Kidney (tissue), 14 donors: ENCODE data around the gene SEC24C. TPM values are rescaled to one million over a fixed set of nuclear protein-coding genes. Genes with fewer than 3 reads are reported as not detected.
"Not testable (repeated sequence)": the region's sequence is repeated elsewhere in the genome, so short reads cannot be mapped to it uniquely, and the experiment has no call there.

Experiments
- DNase-seq, 5 donors: peaks; one replicate each; pipeline ENCODE4 v3.0.0-alpha.2; 2013 to 2020
- FAIRE-seq: peaks from 2 replicates; lab custom pipeline; 2012; peaks lifted over from hg19 to GRCh38; lab: Jason Lieb, UNC
- H3K27ac ChIP-seq, 2 donors: one replicate each; pipeline ENCODE4 v1.7.0; 2013; ENCODE audit warnings: low read depth in 2 of 2, low read length in 2 of 2, inconsistent platforms in 1 of 2
- H3K27me3 ChIP-seq: one replicate; pipeline ENCODE4 v1.7.1; 2013; ENCODE audit warnings: low read length, inconsistent platforms; ENCODE audit not compliant: control insufficient read depth, insufficient read depth
- H3K36me3 ChIP-seq, 3 donors: one replicate each; pipeline versions ENCODE4 v1.7.0 to v1.7.1; 2013; ENCODE audit warnings: low read length in 3 of 3, control low read depth in 1 of 3, inconsistent platforms in 1 of 3; ENCODE audit not compliant: insufficient read depth in 3 of 3, control insufficient read depth in 2 of 3
- H3K4me1 ChIP-seq, 3 donors: one replicate each; pipeline versions ENCODE4 v1.7.0 to v1.7.1; 2013; ENCODE audit warnings: low read length in 3 of 3, inconsistent platforms in 1 of 3, low read depth in 1 of 3; ENCODE audit not compliant: control insufficient read depth in 2 of 3, insufficient read depth in 2 of 3
- H3K4me3 ChIP-seq, 3 donors: one replicate each; pipeline versions ENCODE4 v1.7.0 to v1.8.1; 2013; ENCODE audit warnings: low read length in 3 of 3, control low read depth in 1 of 3, inconsistent platforms in 1 of 3
- H3K9ac ChIP-seq, 3 donors: one replicate each; pipeline versions ENCODE4 v1.7.0 to v1.7.1; 2013; ENCODE audit warnings: low read length in 3 of 3, control low read depth in 1 of 3, inconsistent platforms in 1 of 3
- H3K9me3 ChIP-seq, 3 donors: one replicate each; pipeline versions ENCODE4 v1.7.0 to v1.7.1; 2013; ENCODE audit warnings: low read length in 3 of 3, control low read depth in 1 of 3, inconsistent platforms in 1 of 3; ENCODE audit not compliant: control insufficient read depth in 2 of 3, insufficient read depth in 1 of 3
- CTCF ChIP-seq: IDR thresholded peaks from 3 replicates; pipeline ENCODE4 v1.5.1; 2012; ENCODE audit warnings: mild to moderate bottlenecking, moderate library complexity, borderline replicate concordance; ENCODE audit not compliant: insufficient read depth; ENCODE audit errors: extremely low read depth
- intact Hi-C: fragments of 100-400 bp; cut with DNase I; formaldehyde crosslinking; loops from one replicate; pipeline ENCODE4 v1.11.1; 2022
- polyA plus RNA-seq: library from polyadenylated mRNA; stranded (reverse); fragments of 350-450 nt; fragmentation: Illumina TruSeq; extraction: RNeasy Lipid Tissue Mini Kit (QIAGEN cat#74804); gene quantifications from one replicate; pipeline ENCODE4 v1.2.3, GENCODE V29; 2014; ENCODE audit warnings: low read depth, low replicate concordance; ENCODE audit not compliant: insufficient read depth
- total RNA-seq: library from RNA; stranded (reverse); fragmentation: NEBNext Ultra II Directional; extraction: Animal tissue kit (Norgen Biotek cat#: 25700); gene quantifications from one replicate; pipeline ENCODE4 v1.2.1, GENCODE V29; 2021
- donor health status: control.
- donor health status: control.
- donor health status: control.
- donor health status: control.
- donor health status: control.
- donor health status: DM: yes; HTN: yes; CAD: no.
- donor health status: Normal renal cell carcinoma (clear cell type).

The SEC24C gene
- total and polyA plus RNA-seq, 2 donors from 2014 or later: 39.2 to 66.9 TPM

GRCh38 chr10:73732931-73733623 lies 11.1 kb upstream of the SEC24C start:
- no peak overlapping the region for H3K9ac ChIP-seq
- H3K4me1 ChIP-seq: peaks cover 0 to 7% (median 0%) of the 10 kb centered on the region in 3 donors
- intact Hi-C loops: no loop called here
- H3K4me3 ChIP-seq: no peak overlapping the region
- DNase-seq: peak in 1 of 5 donors; percentile 75
- peaks cover 0 to 3% (median 0%) of the 10 kb centered on the region in 3 donors for H3K36me3 ChIP-seq
- FAIRE-seq: no peak
- no peaks in the 10 kb centered on the region for H3K9me3 ChIP-seq
- TF ChIP-seq CTCF: no peak
- no peaks in the 10 kb centered on the region for H3K27me3 ChIP-seq
- H3K27ac ChIP-seq: no peak overlapping the region

GRCh38 chr10:73734028-73734720 lies 10.0 kb upstream of the SEC24C start:
- Histone ChIP-seq H3K27ac (no peak overlapping the region), H3K36me3 (peaks cover 0 to 3% (median 0%) of the 10 kb centered on the region in 3 donors), H3K27me3 (no peaks in the 10 kb centered on the region), H3K9me3 (no peaks in the 10 kb centered on the region), H3K4me3 (no peak overlapping the region), H3K9ac (no peak overlapping the region), H3K4me1 (peaks cover 0 to 7% (median 0%) of the 10 kb centered on the region in 3 donors)
- FAIRE-seq (no peak), DNase-seq (peak in 1 of 5 donors; percentile 67)
- TF ChIP-seq CTCF: no peak
- intact Hi-C loops: no loop called here

- H3K27me3 ChIP-seq: no peaks in the 10 kb centered on the region
- intact Hi-C loops: no loop called here
- no peak overlapping the region for H3K27ac ChIP-seq
- DNase-seq: peak in 1 of 5 donors; percentile 55
- H3K4me1 ChIP-seq: peaks cover 0 to 4% (median 0%) of the 10 kb centered on the region in 3 donors
- H3K36me3 ChIP-seq: peaks cover 0 to 3% (median 0%) of the 10 kb centered on the region in 3 donors
- no peak overlapping the region for H3K4me3 ChIP-seq
- H3K9ac ChIP-seq: no peak overlapping the region
- TF ChIP-seq CTCF: no peak
- H3K9me3 ChIP-seq: no peaks in the 10 kb centered on the region
- FAIRE-seq: no peak
Measured at GRCh38 chr10:73734796-73735305, 9.3 kb upstream of the SEC24C start.

- FAIRE-seq, H3K4me3 ChIP-seq, H3K27ac ChIP-seq, H3K36me3 ChIP-seq, DNase-seq, intact Hi-C loops, H3K27me3 ChIP-seq, H3K4me1 ChIP-seq, H3K9ac ChIP-seq, H3K9me3 ChIP-seq: not testable (repeated sequence)
Measured at GRCh38 chr10:73740501-73741254, 3.5 kb upstream of the SEC24C start.
